Peyer's patch (tissue), 4 donors: Measurements from ENCODE around the gene ASB1. TPM values are rescaled to one million over a fixed set of nuclear protein-coding genes. Genes with fewer than 3 reads are reported as not detected.
A peak's percentile ranks its signal among the peaks of the same experiment; 100 is the strongest.

Experiments used
- DNase-seq, 3 donors: peaks; one replicate each; pipeline ENCODE4 v3.0.0-alpha.2; 2017 to 2019
- H3K27ac ChIP-seq, 4 donors: fragments of 200-600 bp; sonication (generic); one replicate each; pipeline ENCODE4 v1.5.1; 2016 to 2019
- H3K27me3 ChIP-seq, 2 donors: fragments of 200-600 bp; sonication (generic); one replicate each; pipeline ENCODE4 v1.5.1; 2019
- H3K36me3 ChIP-seq, 3 donors: fragments of 200-600 bp; sonication (generic); one replicate each; pipeline ENCODE4 v1.5.1; 2016 to 2019
- H3K4me1 ChIP-seq, 4 donors: fragments of 200-600 bp; sonication (generic); one replicate each; pipeline ENCODE4 v1.5.1; 2016 to 2019
- H3K4me3 ChIP-seq, 4 donors: fragments of 200-600 bp; sonication (generic); 1 replicate in 3 of 4; 2 replicates in 1 of 4; pipeline ENCODE4 v1.5.1; 2016 to 2019; ENCODE audit warnings: mild to moderate bottlenecking in 1 of 4
- H3K9me3 ChIP-seq, 4 donors: fragments of 200-600 bp; sonication (generic); one replicate each; pipeline ENCODE4 v1.5.1; 2016 to 2019; ENCODE audit warnings: mild to moderate bottlenecking in 1 of 4
- CTCF ChIP-seq, 6 experiments: fragments of 450-650 bp in 4 of 6; fragments of 200-600 bp in 2 of 6; sonication (generic) in 1 of 6; IDR thresholded peaks; one replicate each; pipeline ENCODE4 v1.5.1; 2017 to 2019; ENCODE audit warnings: antibody characterized with exemption in 6 of 6, mild to moderate bottlenecking in 3 of 6, moderate library complexity in 1 of 6
- POLR2A ChIP-seq, 2 donors: fragments of 450-650 bp; IDR thresholded peaks; one replicate each; pipeline ENCODE4 v1.5.1; 2017; ENCODE audit warnings: antibody characterized with exemption in 2 of 2, mild to moderate bottlenecking in 2 of 2, moderate library complexity in 2 of 2
- total RNA-seq, 4 donors: library from RNA; depleted of rRNA; stranded (reverse); fragments of >200 nt; gene quantifications; one replicate each; pipeline ENCODE4 v1.1.0, GENCODE V29; 2016

Gene ASB1
- total RNA-seq, 4 donors from 2014 or later = 17.5 to 62.7 (median 24.9) TPM

DNA sequence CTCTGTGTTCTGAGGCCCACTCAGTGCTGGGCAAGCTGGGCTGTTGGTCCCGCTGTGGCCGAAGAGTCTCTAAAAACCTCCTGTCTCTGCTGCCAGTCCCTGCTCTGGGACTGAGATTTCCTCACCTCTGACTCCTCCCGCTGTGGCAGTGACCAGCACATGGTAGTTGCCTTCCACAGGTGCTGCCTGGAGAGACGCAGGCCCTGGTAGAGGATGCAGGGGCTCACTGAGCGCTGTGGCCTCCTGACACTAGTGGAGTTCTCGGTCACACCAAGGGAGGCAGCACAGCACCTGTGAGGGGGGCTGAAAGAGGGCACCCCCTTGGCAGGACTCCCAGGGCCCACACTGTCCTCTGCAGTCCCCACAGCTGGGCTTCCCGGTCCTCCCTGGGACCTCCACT is 3.8 kb upstream of the ASB1 start:
- no peak for DNase-seq
- TF ChIP-seq POLR2A (IDR thresholded peaks at IDR 0.05) (no peak), CTCF (IDR thresholded peaks at IDR 0.05) (no peak)

DNA sequence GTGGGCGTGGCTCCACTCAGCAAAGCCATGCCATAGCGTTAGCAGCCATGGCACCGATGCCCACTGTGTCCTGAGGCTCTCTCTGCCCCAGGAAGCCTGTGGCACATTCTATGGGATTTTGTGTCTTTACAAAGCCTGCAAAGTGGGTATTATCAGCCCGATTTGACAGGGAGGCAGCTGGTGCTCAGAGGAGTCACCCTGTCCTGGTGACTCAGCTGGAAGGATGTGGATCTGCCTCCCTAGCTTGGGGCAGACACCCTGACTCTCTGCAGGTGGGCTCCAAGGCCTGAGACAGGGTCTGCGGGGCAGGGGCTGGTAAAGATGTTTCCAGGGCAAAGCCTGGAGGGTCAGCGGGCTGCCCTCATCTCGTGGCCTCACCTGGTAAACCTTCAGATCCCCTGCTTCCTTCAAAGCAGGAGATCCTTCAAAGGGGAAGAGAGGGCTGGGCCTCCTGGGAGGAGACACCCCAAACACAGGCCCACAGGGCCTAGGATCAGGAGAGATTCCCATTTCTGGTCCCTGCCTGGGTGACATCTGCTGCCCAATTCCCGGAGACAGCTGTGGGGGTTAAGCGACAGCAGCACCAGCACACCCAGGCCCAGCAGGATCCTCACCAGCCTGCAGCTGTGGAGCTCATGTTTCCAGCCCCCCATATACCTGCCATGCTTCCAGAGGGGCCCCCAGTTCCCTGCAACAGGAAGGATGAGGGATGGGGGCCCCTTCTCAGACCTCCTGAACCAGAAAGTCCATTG is 3.0 kb upstream of the ASB1 start:
- DNase-seq = no peak
- TF ChIP-seq CTCF (IDR thresholded peaks at IDR 0.05) = no peak
- no peak for TF ChIP-seq POLR2A (IDR thresholded peaks at IDR 0.05)
- Histone ChIP-seq H3K4me1 (peaks cover 0 to 19% (median 5%) of the 10 kb centered on the region in 4 donors), H3K36me3 (no peaks in the 10 kb centered on the region), H3K27me3 (no peaks in the 10 kb centered on the region), H3K4me3 (no peak overlapping the region), H3K9me3 (no peaks in the 10 kb centered on the region), H3K27ac (no peak overlapping the region)

More for the DNA sequence above, 3.8 kb upstream of the ASB1 start:
- Histone ChIP-seq H3K27me3 (no peaks in the 10 kb centered on the region), H3K4me1 (peaks cover 0 to 12% (median 5%) of the 10 kb centered on the region in 4 donors), H3K36me3 (no peaks in the 10 kb centered on the region), H3K27ac (no peak overlapping the region), H3K4me3 (no peak overlapping the region), H3K9me3 (no peaks in the 10 kb centered on the region)

GRCh38 chr2:238424313-238424700 is 2.4 kb upstream of the ASB1 start:
- no peak for TF ChIP-seq CTCF (IDR thresholded peaks at IDR 0.05)
- TF ChIP-seq POLR2A (IDR thresholded peaks at IDR 0.05) = no peak
- H3K27ac ChIP-seq = no peak overlapping the region
- DNase-seq = no peak
- H3K36me3 ChIP-seq = no peaks in the 10 kb centered on the region
- peaks cover 0 to 19% (median 5%) of the 10 kb centered on the region in 4 donors for H3K4me1 ChIP-seq
- no peak overlapping the region for H3K4me3 ChIP-seq
- no peaks in the 10 kb centered on the region for H3K9me3 ChIP-seq
- H3K27me3 ChIP-seq = no peaks in the 10 kb centered on the region

DNA sequence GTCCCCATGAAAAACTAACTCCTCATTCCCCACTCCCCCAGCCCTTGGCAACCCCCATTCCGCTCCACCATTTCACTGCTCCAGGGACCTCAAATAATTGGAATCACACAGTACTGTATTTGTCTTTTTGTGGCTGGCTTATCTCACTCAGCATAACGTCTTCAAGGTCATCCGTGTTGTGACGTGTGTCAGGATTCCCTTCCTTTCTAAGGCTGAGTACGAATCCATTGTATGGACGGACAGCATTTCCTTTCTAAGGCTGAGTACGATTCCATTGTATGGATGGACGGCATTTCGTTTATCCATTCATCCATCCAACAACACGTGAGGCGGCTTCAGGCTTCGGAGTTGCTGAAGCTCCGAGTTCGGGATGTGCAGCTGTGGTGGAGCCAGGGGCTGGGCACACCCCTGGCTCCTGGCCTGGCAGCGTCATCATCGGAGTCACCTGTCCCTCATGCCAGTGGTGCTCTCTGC is 1.2 kb upstream of the ASB1 start:
- peak overlapping the region; percentile 94 to 98 (median 98) for H3K4me3 ChIP-seq
- TF ChIP-seq CTCF (IDR thresholded peaks at IDR 0.05) = no peak
- TF ChIP-seq POLR2A (IDR thresholded peaks at IDR 0.05) = no peak
- peaks cover 0 to 5% (median 0%) of the 10 kb centered on the region in 3 donors for H3K36me3 ChIP-seq
- no peak overlapping the region for H3K27ac ChIP-seq
- H3K9me3 ChIP-seq = no peaks in the 10 kb centered on the region
- no peaks in the 10 kb centered on the region for H3K27me3 ChIP-seq
- H3K4me1 ChIP-seq = peaks cover 0 to 19% (median 5%) of the 10 kb centered on the region in 4 donors
- no peak for DNase-seq

DNA sequence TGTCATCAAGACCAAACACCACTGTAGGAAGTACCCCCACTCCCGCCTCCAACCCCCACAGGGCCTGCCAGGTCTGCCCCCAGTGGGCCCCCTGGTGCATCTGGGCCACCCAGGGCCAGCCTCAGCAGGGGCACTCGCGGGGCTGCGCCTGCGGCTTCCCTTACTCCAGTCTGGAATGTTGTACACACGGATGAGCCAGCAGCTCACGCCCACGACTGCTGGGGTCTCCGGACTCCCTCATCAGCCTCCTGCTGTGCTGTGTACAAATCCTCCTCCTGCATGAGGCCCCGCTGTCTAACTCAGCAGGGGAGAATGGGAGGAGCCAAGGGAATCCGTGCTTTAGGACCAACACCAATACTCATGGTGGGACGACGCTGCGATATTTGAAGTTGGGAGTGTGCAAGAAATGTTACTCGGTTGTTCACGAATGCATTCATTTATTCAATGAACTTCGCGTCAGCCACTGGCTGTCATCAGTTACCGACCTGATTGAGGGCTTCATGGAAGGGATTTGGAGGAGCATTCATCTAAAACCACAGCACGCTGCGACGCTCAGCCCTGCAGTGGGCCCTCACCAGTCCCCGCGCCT is 654 bp upstream of the ASB1 start:
- H3K4me1 ChIP-seq = peaks cover 0 to 19% (median 5%) of the 10 kb centered on the region in 4 donors
- DNase-seq = peak in 1 of 3 donors; percentile 20
- H3K27ac ChIP-seq = peak overlapping the region; percentile 88 to 97 (median 94)
- TF ChIP-seq POLR2A (IDR thresholded peaks at IDR 0.05) (no peak), CTCF (IDR thresholded peaks at IDR 0.05) (no peak)
- H3K36me3 ChIP-seq = peaks cover 0 to 9% (median 0%) of the 10 kb centered on the region in 3 donors
- H3K4me3 ChIP-seq = peak overlapping the region; percentile 94 to 98 (median 98)
- H3K27me3 ChIP-seq = no peaks in the 10 kb centered on the region
- H3K9me3 ChIP-seq = no peaks in the 10 kb centered on the region
